Uterus (tissue), 2 donors: Measurements from ENCODE around the gene ATCAY.

ENCODE experiments used
- POLR2A ChIP-seq, 2 donors: fragments of 450-650 bp; IDR thresholded peaks; one replicate each; pipeline ENCODE4 v1.6.1; 2016; ENCODE audit warnings: antibody characterized with exemption in 2 of 2, mild to moderate bottlenecking in 1 of 2, moderate library complexity in 1 of 2
- TF ChIP-seq, protein P1 (sequence below), 4 experiments: fragments of 200-600 bp in 2 of 4; fragments of 450-650 bp in 2 of 4; sonication (generic) in 2 of 4; IDR thresholded peaks; one replicate each; pipeline ENCODE4 v1.5.1; 2016 to 2019; ENCODE audit warnings: antibody characterized with exemption in 4 of 4, mild to moderate bottlenecking in 2 of 4, moderate library complexity in 1 of 4

DNA sequence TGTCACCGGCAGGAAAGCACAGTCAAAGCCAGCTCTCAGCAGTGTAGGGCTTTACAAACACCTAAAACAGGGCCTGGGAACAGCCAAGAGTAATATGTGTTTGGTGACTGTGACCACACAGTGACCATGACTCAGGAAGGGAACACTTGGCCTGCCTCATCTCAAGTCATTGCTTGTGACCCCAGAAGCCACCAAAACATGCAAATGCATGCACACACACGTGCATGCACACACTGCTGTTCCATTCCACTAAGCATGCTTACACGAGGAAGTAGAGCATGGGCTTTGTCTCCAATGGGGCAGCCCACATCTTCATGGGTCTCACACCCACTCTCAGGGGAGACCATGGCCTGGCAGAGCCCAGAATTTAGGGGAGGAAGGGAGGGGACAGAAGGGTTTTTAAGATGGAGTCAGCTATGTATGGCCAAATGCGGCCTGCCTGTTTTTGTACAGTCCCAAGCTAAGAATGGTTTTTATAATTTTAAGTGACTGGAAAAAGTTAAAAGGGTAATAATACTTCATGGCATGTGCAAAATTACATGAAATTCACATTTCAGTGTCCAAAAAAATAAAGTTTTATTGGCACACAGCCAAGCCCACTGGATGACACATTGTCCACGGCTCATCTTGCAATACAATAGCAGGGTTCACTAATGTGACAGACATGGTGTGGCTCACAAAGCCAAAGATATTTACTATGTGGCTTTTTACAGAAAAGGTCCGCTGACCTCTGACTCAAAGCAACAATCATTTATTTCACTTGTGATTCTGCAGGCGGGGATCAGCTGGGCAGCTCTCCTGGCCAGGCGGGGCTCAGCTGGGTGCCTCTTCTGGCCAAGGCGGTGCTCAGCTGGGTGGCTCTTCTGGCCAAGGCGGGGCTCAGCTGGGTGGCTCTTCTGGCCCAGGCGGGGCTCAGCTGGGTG lies 29.0 kb upstream of the ATCAY start:
- TF ChIP-seq, protein P1, sequence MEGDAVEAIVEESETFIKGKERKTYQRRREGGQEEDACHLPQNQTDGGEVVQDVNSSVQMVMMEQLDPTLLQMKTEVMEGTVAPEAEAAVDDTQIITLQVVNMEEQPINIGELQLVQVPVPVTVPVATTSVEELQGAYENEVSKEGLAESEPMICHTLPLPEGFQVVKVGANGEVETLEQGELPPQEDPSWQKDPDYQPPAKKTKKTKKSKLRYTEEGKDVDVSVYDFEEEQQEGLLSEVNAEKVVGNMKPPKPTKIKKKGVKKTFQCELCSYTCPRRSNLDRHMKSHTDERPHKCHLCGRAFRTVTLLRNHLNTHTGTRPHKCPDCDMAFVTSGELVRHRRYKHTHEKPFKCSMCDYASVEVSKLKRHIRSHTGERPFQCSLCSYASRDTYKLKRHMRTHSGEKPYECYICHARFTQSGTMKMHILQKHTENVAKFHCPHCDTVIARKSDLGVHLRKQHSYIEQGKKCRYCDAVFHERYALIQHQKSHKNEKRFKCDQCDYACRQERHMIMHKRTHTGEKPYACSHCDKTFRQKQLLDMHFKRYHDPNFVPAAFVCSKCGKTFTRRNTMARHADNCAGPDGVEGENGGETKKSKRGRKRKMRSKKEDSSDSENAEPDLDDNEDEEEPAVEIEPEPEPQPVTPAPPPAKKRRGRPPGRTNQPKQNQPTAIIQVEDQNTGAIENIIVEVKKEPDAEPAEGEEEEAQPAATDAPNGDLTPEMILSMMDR (IDR thresholded peaks at IDR 0.05): no peak
- TF ChIP-seq POLR2A (IDR thresholded peaks at IDR 0.05): no peak
